ENCODE data around the gene SRD5A1.
A peak's percentile ranks its signal among the peaks of the same experiment; 100 is the strongest.

SRD5A1 gene

GRCh38 chr5:6674421-6674820, 41.2 kb downstream of the SRD5A1 start:
- no peaks in the 10 kb centered on the region for H3K27me3 ChIP-seq (ENCODE audit: control insufficient read depth in 1 of 2, insufficient read depth in 2 of 2, low read length in 2 of 2)
- no peaks in the 10 kb centered on the region for H3K9me3 ChIP-seq (ENCODE audit: low read length)
- H3K4me3 ChIP-seq (ENCODE audit: low read depth in 1 of 2, low read length in 2 of 2): no peak overlapping the region
- H3K9ac ChIP-seq (ENCODE audit: low read length): no peak overlapping the region
- no peak overlapping the region for H3K27ac ChIP-seq (ENCODE audit: low read depth, low read length)
- no peaks in the 10 kb centered on the region for H3K4me1 ChIP-seq (ENCODE audit: insufficient read depth, low read length)
- no peaks in the 10 kb centered on the region for H3K36me3 ChIP-seq (ENCODE audit: insufficient read depth, low read length)

GRCh38 chr5:6674886-6675285, 41.6 kb downstream of the SRD5A1 start:
- H3K4me1 ChIP-seq (ENCODE audit: insufficient read depth, low read length): no peaks in the 10 kb centered on the region
- no peaks in the 10 kb centered on the region for H3K36me3 ChIP-seq (ENCODE audit: insufficient read depth, low read length)
- no peak overlapping the region for H3K4me3 ChIP-seq (ENCODE audit: low read depth in 1 of 2, low read length in 2 of 2)
- H3K27me3 ChIP-seq (ENCODE audit: control insufficient read depth in 1 of 2, insufficient read depth in 2 of 2, low read length in 2 of 2): no peaks in the 10 kb centered on the region
- H3K9me3 ChIP-seq (ENCODE audit: low read length): no peaks in the 10 kb centered on the region
- no peak overlapping the region for H3K9ac ChIP-seq (ENCODE audit: low read length)
- no peak overlapping the region for H3K27ac ChIP-seq (ENCODE audit: low read depth, low read length)

GRCh38 chr5:6675784-6676491, 42.7 kb downstream of the SRD5A1 start:
- H3K27me3 ChIP-seq (ENCODE audit: control insufficient read depth in 1 of 2, insufficient read depth in 2 of 2, low read length in 2 of 2): no peaks in the 10 kb centered on the region
- no peak overlapping the region for H3K4me3 ChIP-seq (ENCODE audit: low read depth in 1 of 2, low read length in 2 of 2)
- H3K9ac ChIP-seq (ENCODE audit: low read length): no peak overlapping the region
- H3K9me3 ChIP-seq (ENCODE audit: low read length): no peaks in the 10 kb centered on the region
- H3K4me1 ChIP-seq (ENCODE audit: insufficient read depth, low read length): no peaks in the 10 kb centered on the region
- no peaks in the 10 kb centered on the region for H3K36me3 ChIP-seq (ENCODE audit: insufficient read depth, low read length)
- H3K27ac ChIP-seq (ENCODE audit: low read depth, low read length): no peak overlapping the region

GRCh38 chr5:6676702-6677101, 43.5 kb downstream of the SRD5A1 start:
- H3K27ac ChIP-seq (ENCODE audit: low read depth, low read length): no peak overlapping the region
- H3K9me3 ChIP-seq (ENCODE audit: low read length): no peaks in the 10 kb centered on the region
- H3K4me1 ChIP-seq (ENCODE audit: insufficient read depth, low read length): no peaks in the 10 kb centered on the region
- H3K4me3 ChIP-seq (ENCODE audit: low read depth in 1 of 2, low read length in 2 of 2): no peak overlapping the region
- H3K27me3 ChIP-seq (ENCODE audit: control insufficient read depth in 1 of 2, insufficient read depth in 2 of 2, low read length in 2 of 2): no peaks in the 10 kb centered on the region
- H3K9ac ChIP-seq (ENCODE audit: low read length): no peak overlapping the region
- H3K36me3 ChIP-seq (ENCODE audit: insufficient read depth, low read length): no peaks in the 10 kb centered on the region

- no peaks in the 10 kb centered on the region for H3K36me3 ChIP-seq (ENCODE audit: insufficient read depth, low read length)
- no peaks in the 10 kb centered on the region for H3K27me3 ChIP-seq (ENCODE audit: control insufficient read depth in 1 of 2, insufficient read depth in 2 of 2, low read length in 2 of 2)
- no peaks in the 10 kb centered on the region for H3K4me1 ChIP-seq (ENCODE audit: insufficient read depth, low read length)
- no peaks in the 10 kb centered on the region for H3K9me3 ChIP-seq (ENCODE audit: low read length)
- H3K9ac ChIP-seq (ENCODE audit: low read length): no peak overlapping the region
- H3K4me3 ChIP-seq (ENCODE audit: low read depth in 1 of 2, low read length in 2 of 2): no peak overlapping the region
- H3K27ac ChIP-seq (ENCODE audit: low read depth, low read length): no peak overlapping the region
Observed at GRCh38 chr5:6678385-6678784, 45.1 kb downstream of the SRD5A1 start.

- Histone ChIP-seq H3K27me3 (ENCODE audit: control insufficient read depth in 1 of 2, insufficient read depth in 2 of 2, low read length in 2 of 2) (no peaks in the 10 kb centered on the region), H3K27ac (ENCODE audit: low read depth, low read length) (no peak overlapping the region), H3K4me1 (ENCODE audit: insufficient read depth, low read length) (no peaks in the 10 kb centered on the region), H3K9me3 (ENCODE audit: low read length) (no peaks in the 10 kb centered on the region), H3K4me3 (ENCODE audit: low read depth in 1 of 2, low read length in 2 of 2) (no peak overlapping the region), H3K36me3 (ENCODE audit: insufficient read depth, low read length) (no peaks in the 10 kb centered on the region), H3K9ac (ENCODE audit: low read length) (no peak overlapping the region)
Observed at GRCh38 chr5:6680922-6681321, 47.7 kb downstream of the SRD5A1 start.

- Histone ChIP-seq H3K4me1 (ENCODE audit: insufficient read depth, low read length) (no peaks in the 10 kb centered on the region), H3K4me3 (ENCODE audit: low read depth in 1 of 2, low read length in 2 of 2) (no peak overlapping the region), H3K27me3 (ENCODE audit: control insufficient read depth in 1 of 2, insufficient read depth in 2 of 2, low read length in 2 of 2) (no peaks in the 10 kb centered on the region), H3K27ac (ENCODE audit: low read depth, low read length) (no peak overlapping the region), H3K36me3 (ENCODE audit: insufficient read depth, low read length) (no peaks in the 10 kb centered on the region), H3K9ac (ENCODE audit: low read length) (no peak overlapping the region), H3K9me3 (ENCODE audit: low read length) (no peaks in the 10 kb centered on the region)
Observed at GRCh38 chr5:6681682-6682081, 48.4 kb downstream of the SRD5A1 start.

- Histone ChIP-seq H3K36me3 (ENCODE audit: insufficient read depth, low read length) (no peaks in the 10 kb centered on the region), H3K27me3 (ENCODE audit: control insufficient read depth in 1 of 2, insufficient read depth in 2 of 2, low read length in 2 of 2) (no peaks in the 10 kb centered on the region), H3K27ac (ENCODE audit: low read depth, low read length) (no peak overlapping the region), H3K4me3 (ENCODE audit: low read depth in 1 of 2, low read length in 2 of 2) (no peak overlapping the region), H3K4me1 (ENCODE audit: insufficient read depth, low read length) (no peaks in the 10 kb centered on the region), H3K9me3 (ENCODE audit: low read length) (no peaks in the 10 kb centered on the region), H3K9ac (ENCODE audit: low read length) (no peak overlapping the region)
Observed at GRCh38 chr5:6682239-6682638, 49.0 kb downstream of the SRD5A1 start.

- Histone ChIP-seq H3K27ac (ENCODE audit: low read depth, low read length) (no peak overlapping the region), H3K4me1 (ENCODE audit: insufficient read depth, low read length) (no peaks in the 10 kb centered on the region), H3K9ac (ENCODE audit: low read length) (no peak overlapping the region), H3K27me3 (ENCODE audit: control insufficient read depth in 1 of 2, insufficient read depth in 2 of 2, low read length in 2 of 2) (no peaks in the 10 kb centered on the region), H3K9me3 (ENCODE audit: low read length) (no peaks in the 10 kb centered on the region), H3K4me3 (ENCODE audit: low read depth in 1 of 2, low read length in 2 of 2) (no peak overlapping the region), H3K36me3 (ENCODE audit: insufficient read depth, low read length) (no peaks in the 10 kb centered on the region)
Observed at GRCh38 chr5:6683241-6683640, 50.0 kb downstream of the SRD5A1 start.

- Histone ChIP-seq H3K4me1 (ENCODE audit: insufficient read depth, low read length) (no peaks in the 10 kb centered on the region), H3K36me3 (ENCODE audit: insufficient read depth, low read length) (no peaks in the 10 kb centered on the region), H3K4me3 (ENCODE audit: low read depth in 1 of 2, low read length in 2 of 2) (no peak overlapping the region), H3K27me3 (ENCODE audit: control insufficient read depth in 1 of 2, insufficient read depth in 2 of 2, low read length in 2 of 2) (no peaks in the 10 kb centered on the region), H3K9me3 (ENCODE audit: low read length) (no peaks in the 10 kb centered on the region), H3K27ac (ENCODE audit: low read depth, low read length) (no peak overlapping the region), H3K9ac (ENCODE audit: low read length) (no peak overlapping the region)
Observed at GRCh38 chr5:6684075-6684474, 50.8 kb downstream of the SRD5A1 start.

- H3K9ac ChIP-seq (ENCODE audit: low read length): no peak overlapping the region
- H3K4me3 ChIP-seq (ENCODE audit: low read depth in 1 of 2, low read length in 2 of 2): no peak overlapping the region
- no peak overlapping the region for H3K27ac ChIP-seq (ENCODE audit: low read depth, low read length)
- no peaks in the 10 kb centered on the region for H3K9me3 ChIP-seq (ENCODE audit: low read length)
- no peaks in the 10 kb centered on the region for H3K36me3 ChIP-seq (ENCODE audit: insufficient read depth, low read length)
- no peaks in the 10 kb centered on the region for H3K4me1 ChIP-seq (ENCODE audit: insufficient read depth, low read length)
- no peaks in the 10 kb centered on the region for H3K27me3 ChIP-seq (ENCODE audit: control insufficient read depth in 1 of 2, insufficient read depth in 2 of 2, low read length in 2 of 2)
Observed at GRCh38 chr5:6686501-6686900, 53.3 kb downstream of the SRD5A1 start.

- no peak overlapping the region for H3K27ac ChIP-seq (ENCODE audit: low read depth, low read length)
- H3K9ac ChIP-seq (ENCODE audit: low read length): no peak overlapping the region
- no peaks in the 10 kb centered on the region for H3K27me3 ChIP-seq (ENCODE audit: control insufficient read depth in 1 of 2, insufficient read depth in 2 of 2, low read length in 2 of 2)
- H3K4me1 ChIP-seq (ENCODE audit: insufficient read depth, low read length): no peaks in the 10 kb centered on the region
- no peaks in the 10 kb centered on the region for H3K36me3 ChIP-seq (ENCODE audit: insufficient read depth, low read length)
- peak overlapping the region in 1 of 2 donors; percentile 21 for H3K4me3 ChIP-seq (ENCODE audit: low read depth in 1 of 2, low read length in 2 of 2)
- H3K9me3 ChIP-seq (ENCODE audit: low read length): no peaks in the 10 kb centered on the region
Observed at GRCh38 chr5:6686915-6687409, 53.7 kb downstream of the SRD5A1 start.

Measured in muscle layer of colon (tissue), 2 donors.